ENCODE data around the gene DPYSL4.
A peak's percentile ranks its signal among the peaks of the same experiment; 100 is the strongest.

DPYSL4 gene

GRCh38 chr10:132145521-132146185, 41.1 kb upstream of the DPYSL4 start:
- no peak overlapping the region for H2AFZ ChIP-seq (ENCODE audit: low read length)
- H3K36me3 ChIP-seq (ENCODE audit: insufficient read depth, low read length), result no peaks in the 10 kb centered on the region
- TF ChIP-seq EZH2 (IDR thresholded peaks at IDR 0.05; ENCODE audit: borderline replicate concordance, low read length), result no peak
- TF ChIP-seq CTCF (IDR thresholded peaks at IDR 0.05; ENCODE audit: low read length), result no peak
- H3K4me1 ChIP-seq (ENCODE audit: insufficient read depth, low read length, severe bottlenecking), result no peaks in the 10 kb centered on the region
- no peaks in the 10 kb centered on the region for H3K9me3 ChIP-seq (ENCODE audit: low read length)
- H3K79me2 ChIP-seq (ENCODE audit: insufficient read depth, low read length), result no peaks in the 10 kb centered on the region
- no peaks in the 10 kb centered on the region for H3K27me3 ChIP-seq (ENCODE audit: insufficient read depth, low read length)
- no peak overlapping the region for H3K4me3 ChIP-seq (ENCODE audit: low read depth, low read length, poor library complexity, severe bottlenecking)
- H3K9me2 ChIP-seq (ENCODE audit: low read depth, low read length), result no peaks in the 10 kb centered on the region
- H3K27ac ChIP-seq (ENCODE audit: low read depth, low read length, poor library complexity, severe bottlenecking), result no peak overlapping the region
- H4K20me1 ChIP-seq (ENCODE audit: insufficient read depth, low read length), result no peaks in the 10 kb centered on the region
- no peaks in the 10 kb centered on the region for H3F3A ChIP-seq (ENCODE audit: insufficient read depth, low read length)
- H3K4me2 ChIP-seq (ENCODE audit: low read length), result no peak overlapping the region
- no peak overlapping the region for H3K9ac ChIP-seq (ENCODE audit: low read length)

DNA sequence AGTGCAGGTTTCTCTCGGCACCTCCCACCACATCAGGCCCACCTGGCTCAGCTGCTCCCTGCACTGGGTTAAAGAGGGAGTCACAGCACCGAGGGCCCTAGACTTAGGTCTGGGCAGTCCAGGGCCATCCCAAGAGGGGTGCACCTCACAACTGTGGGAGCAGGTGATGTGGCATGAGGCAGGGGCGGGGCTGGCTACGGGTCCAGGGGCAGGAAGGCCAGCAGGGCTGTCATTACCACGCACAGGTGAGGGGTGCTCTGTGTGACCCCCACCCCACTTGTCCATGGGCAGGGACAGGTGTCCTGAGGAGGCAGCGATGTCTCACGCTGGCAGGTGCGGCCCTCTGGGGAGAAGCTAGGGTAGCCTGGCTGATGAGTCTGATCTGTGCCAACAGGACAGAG, 40.5 kb upstream of the DPYSL4 start:
- H3K79me2 ChIP-seq (ENCODE audit: insufficient read depth, low read length), result no peaks in the 10 kb centered on the region
- no peaks in the 10 kb centered on the region for H3F3A ChIP-seq (ENCODE audit: insufficient read depth, low read length)
- H3K9ac ChIP-seq (ENCODE audit: low read length), result no peak overlapping the region
- no peak overlapping the region for H3K27ac ChIP-seq (ENCODE audit: low read depth, low read length, poor library complexity, severe bottlenecking)
- H3K27me3 ChIP-seq (ENCODE audit: insufficient read depth, low read length), result no peaks in the 10 kb centered on the region
- H3K4me3 ChIP-seq (ENCODE audit: low read depth, low read length, poor library complexity, severe bottlenecking), result no peak overlapping the region
- no peak overlapping the region for H3K4me2 ChIP-seq (ENCODE audit: low read length)
- no peak overlapping the region for H2AFZ ChIP-seq (ENCODE audit: low read length)
- TF ChIP-seq EZH2 (IDR thresholded peaks at IDR 0.05; ENCODE audit: borderline replicate concordance, low read length), result no peak
- 0 out of 2 replicates have a peak, but pooled peaks have one; percentile 13 for TF ChIP-seq CTCF (IDR thresholded peaks at IDR 0.05; ENCODE audit: low read length)
- H4K20me1 ChIP-seq (ENCODE audit: insufficient read depth, low read length), result no peaks in the 10 kb centered on the region
- no peaks in the 10 kb centered on the region for H3K9me2 ChIP-seq (ENCODE audit: low read depth, low read length)
- H3K36me3 ChIP-seq (ENCODE audit: insufficient read depth, low read length), result no peaks in the 10 kb centered on the region
- no peaks in the 10 kb centered on the region for H3K4me1 ChIP-seq (ENCODE audit: insufficient read depth, low read length, severe bottlenecking)
- H3K9me3 ChIP-seq (ENCODE audit: low read length), result no peaks in the 10 kb centered on the region

- Histone ChIP-seq H3K9me3 (ENCODE audit: low read length) (no peaks in the 10 kb centered on the region), H3K36me3 (ENCODE audit: insufficient read depth, low read length) (no peaks in the 10 kb centered on the region), H3K9ac (ENCODE audit: low read length) (no peak overlapping the region), H3K9me2 (ENCODE audit: low read depth, low read length) (no peaks in the 10 kb centered on the region), H3K4me2 (ENCODE audit: low read length) (no peak overlapping the region), H3F3A (ENCODE audit: insufficient read depth, low read length) (no peaks in the 10 kb centered on the region), H3K4me3 (ENCODE audit: low read depth, low read length, poor library complexity, severe bottlenecking) (no peak overlapping the region), H3K79me2 (ENCODE audit: insufficient read depth, low read length) (no peaks in the 10 kb centered on the region), H3K27ac (ENCODE audit: low read depth, low read length, poor library complexity, severe bottlenecking) (no peak overlapping the region), H2AFZ (ENCODE audit: low read length) (no peak overlapping the region), H3K27me3 (ENCODE audit: insufficient read depth, low read length) (no peaks in the 10 kb centered on the region), H3K4me1 (ENCODE audit: insufficient read depth, low read length, severe bottlenecking) (no peaks in the 10 kb centered on the region), H4K20me1 (ENCODE audit: insufficient read depth, low read length) (no peaks in the 10 kb centered on the region)
- TF ChIP-seq EZH2 (IDR thresholded peaks at IDR 0.05; ENCODE audit: borderline replicate concordance, low read length) (no peak), CTCF (IDR thresholded peaks at IDR 0.05; ENCODE audit: low read length) (no peak)
Observed at GRCh38 chr10:132146941-132147915, 39.5 kb upstream of the DPYSL4 start.

All from OCI-LY1 (cell line).